Skeletal muscle tissue (tissue), 4 donors: ENCODE results near the gene RAPGEF4. TPM values are rescaled to one million over a fixed set of nuclear protein-coding genes. Genes with fewer than 3 reads are reported as not detected.
A peak's percentile ranks its signal among the peaks of the same experiment; 100 is the strongest.

ENCODE experiments used
- H3K27ac ChIP-seq: one replicate; pipeline ENCODE4 v1.7.0; 2013; ENCODE audit warnings: mild to moderate bottlenecking, low read depth, low read length, inconsistent platforms
- H3K27me3 ChIP-seq, 3 donors: one replicate each; pipeline ENCODE4 v1.7.0; 2013; ENCODE audit warnings: low read length in 3 of 3; ENCODE audit not compliant: control insufficient read depth in 3 of 3, insufficient read depth in 3 of 3
- H3K36me3 ChIP-seq, 3 donors: one replicate each; pipeline ENCODE4 v1.7.0; 2013; ENCODE audit warnings: low read length in 3 of 3; ENCODE audit not compliant: control insufficient read depth in 3 of 3, insufficient read depth in 3 of 3
- H3K4me1 ChIP-seq, 3 donors: one replicate each; pipeline ENCODE4 v1.7.0; 2013; ENCODE audit warnings: low read length in 3 of 3, mild to moderate bottlenecking in 3 of 3; ENCODE audit not compliant: control insufficient read depth in 3 of 3, insufficient read depth in 3 of 3
- H3K4me3 ChIP-seq, 3 donors: one replicate each; pipeline ENCODE4 v1.7.0; 2013; ENCODE audit warnings: low read length in 3 of 3
- H3K9ac ChIP-seq, 3 donors: one replicate each; pipeline ENCODE4 v1.7.0; 2013; ENCODE audit warnings: low read length in 3 of 3, mild to moderate bottlenecking in 3 of 3, moderate library complexity in 2 of 3, low read depth in 1 of 3
- H3K9me3 ChIP-seq, 3 donors: one replicate each; pipeline ENCODE4 v1.7.0; 2013; ENCODE audit warnings: low read length in 3 of 3; ENCODE audit not compliant: control insufficient read depth in 3 of 3
- total RNA-seq: library from RNA; depleted of rRNA; stranded (reverse); fragments of >200 nt; gene quantifications from one replicate; pipeline ENCODE4 v1.2.3, GENCODE V29; 2014
- donor health status: Osteomylitis.

Gene RAPGEF4
- total RNA-seq, 1 donor from 2014 or later = 5.7 TPM

DNA sequence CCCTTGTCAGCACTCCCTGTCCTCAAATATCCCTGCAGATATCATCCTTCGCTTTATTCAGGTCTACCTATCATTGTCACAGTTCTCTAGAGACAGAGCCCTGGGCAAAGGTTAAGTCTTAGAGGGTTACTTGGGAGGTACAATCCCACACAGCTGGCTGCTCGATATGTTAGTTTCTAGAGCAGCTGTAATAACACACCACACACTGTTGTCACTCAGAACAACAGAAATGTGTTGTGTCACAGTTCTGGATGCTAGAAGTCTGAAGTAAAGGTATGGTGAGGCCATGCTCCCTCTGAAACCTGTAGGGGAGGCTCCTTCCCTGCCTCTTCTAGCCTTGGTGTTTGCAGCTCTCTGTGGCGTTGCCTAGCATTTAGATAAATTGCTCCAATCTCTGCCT is 9.9 kb upstream of the RAPGEF4 start:
- Histone ChIP-seq H3K9ac (no peak overlapping the region), H3K27ac (no peak overlapping the region), H3K4me3 (no peak overlapping the region), H3K27me3 (peaks cover 0 to 2% (median 1%) of the 10 kb centered on the region in 3 donors), H3K9me3 (no peaks in the 10 kb centered on the region), H3K36me3 (no peaks in the 10 kb centered on the region), H3K4me1 (no peaks in the 10 kb centered on the region)

DNA sequence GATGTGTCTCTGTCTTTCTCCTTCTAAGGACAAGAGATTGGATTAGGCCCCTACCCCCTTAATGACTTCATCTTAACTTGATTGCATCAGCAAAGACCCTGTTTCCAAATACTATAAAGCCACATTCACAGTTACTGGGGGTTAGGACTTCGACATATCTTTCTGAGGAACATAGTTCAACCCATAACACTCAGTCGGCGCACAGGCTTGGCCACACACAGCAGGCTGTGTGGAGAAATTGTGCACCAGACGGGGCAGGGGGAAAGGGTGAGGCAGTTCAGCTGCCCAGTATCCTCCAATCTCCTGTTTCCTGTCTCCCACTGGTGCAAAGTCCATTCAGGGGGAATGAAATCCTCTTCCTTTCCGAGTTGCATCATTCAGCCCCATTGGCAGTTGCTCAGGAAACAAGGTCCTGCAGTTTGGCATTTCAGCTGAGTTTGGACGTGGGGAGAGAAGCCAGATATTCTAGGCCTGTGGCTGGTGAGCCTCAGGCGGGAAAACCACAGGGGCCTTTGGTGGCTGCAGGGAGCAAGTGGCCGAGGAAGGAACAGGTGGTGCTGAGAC is 9.4 kb upstream of the RAPGEF4 start:
- no peak overlapping the region for H3K27ac ChIP-seq
- no peaks in the 10 kb centered on the region for H3K4me1 ChIP-seq
- no peak overlapping the region for H3K4me3 ChIP-seq
- H3K9ac ChIP-seq = no peak overlapping the region
- H3K27me3 ChIP-seq = peaks cover 0 to 3% (median 2%) of the 10 kb centered on the region in 3 donors
- no peaks in the 10 kb centered on the region for H3K9me3 ChIP-seq
- H3K36me3 ChIP-seq = no peaks in the 10 kb centered on the region

- Histone ChIP-seq H3K27me3 (peaks cover 13 to 18% (median 16%) of the 10 kb centered on the region in 3 donors), H3K4me1 (no peaks in the 10 kb centered on the region), H3K36me3 (no peaks in the 10 kb centered on the region), H3K27ac (no peak overlapping the region), H3K9ac (no peak overlapping the region), H3K9me3 (no peaks in the 10 kb centered on the region), H3K4me3 (no peak overlapping the region)
Measured at GRCh38 chr2:172730411-172730810, 5.2 kb upstream of the RAPGEF4 start.

- peaks cover 20 to 36% (median 26%) of the 10 kb centered on the region in 3 donors for H3K27me3 ChIP-seq
- H3K9me3 ChIP-seq = no peaks in the 10 kb centered on the region
- no peak overlapping the region for H3K27ac ChIP-seq
- H3K9ac ChIP-seq = no peak overlapping the region
- no peaks in the 10 kb centered on the region for H3K36me3 ChIP-seq
- no peaks in the 10 kb centered on the region for H3K4me1 ChIP-seq
- H3K4me3 ChIP-seq = peak overlapping the region in 1 of 3 donors; percentile 30
Measured at GRCh38 chr2:172734711-172735581, 699 bp upstream of the RAPGEF4 start.

- Histone ChIP-seq H3K27me3 (peaks cover 16 to 34% (median 26%) of the 10 kb centered on the region in 3 donors), H3K36me3 (no peaks in the 10 kb centered on the region), H3K27ac (no peak overlapping the region), H3K9ac (no peak overlapping the region), H3K9me3 (no peaks in the 10 kb centered on the region), H3K4me3 (no peak overlapping the region), H3K4me1 (no peaks in the 10 kb centered on the region)
Measured at GRCh38 chr2:172736424-172737174, 954 bp downstream of the RAPGEF4 start.

DNA sequence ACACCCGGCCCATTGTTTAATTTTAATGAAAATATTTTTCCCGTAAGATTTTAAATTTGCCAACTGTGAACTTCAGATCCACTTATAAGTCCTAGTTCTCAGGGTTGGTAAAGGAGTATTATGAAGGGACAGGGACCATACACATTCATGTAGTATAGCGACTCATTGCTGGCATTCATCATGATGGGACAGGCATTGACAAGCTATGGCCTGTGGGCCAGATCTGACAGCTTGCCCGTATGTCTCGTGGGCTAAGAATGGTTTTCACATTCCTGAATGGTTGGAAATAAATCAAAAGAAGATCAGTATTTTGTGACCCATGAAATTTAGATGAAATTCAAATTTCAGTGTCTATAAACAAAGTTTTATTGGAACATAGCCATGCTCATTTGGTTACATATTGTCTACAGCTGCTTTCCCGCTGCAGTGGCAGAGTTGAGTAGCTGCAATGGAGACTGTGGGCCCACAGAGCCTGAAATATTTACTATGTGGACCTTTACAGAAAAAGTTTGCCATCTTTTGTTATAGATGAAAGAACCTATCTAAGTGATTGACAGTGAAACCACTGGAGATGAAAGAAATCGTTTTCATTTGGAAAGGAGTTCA is 4.1 kb downstream of the RAPGEF4 start:
- no peak overlapping the region for H3K4me3 ChIP-seq
- peaks cover 13 to 21% (median 17%) of the 10 kb centered on the region in 3 donors for H3K27me3 ChIP-seq
- peaks cover 0 to 6% (median 2%) of the 10 kb centered on the region in 3 donors for H3K9me3 ChIP-seq
- no peaks in the 10 kb centered on the region for H3K4me1 ChIP-seq
- H3K9ac ChIP-seq = no peak overlapping the region
- no peak overlapping the region for H3K27ac ChIP-seq
- H3K36me3 ChIP-seq = no peaks in the 10 kb centered on the region

DNA sequence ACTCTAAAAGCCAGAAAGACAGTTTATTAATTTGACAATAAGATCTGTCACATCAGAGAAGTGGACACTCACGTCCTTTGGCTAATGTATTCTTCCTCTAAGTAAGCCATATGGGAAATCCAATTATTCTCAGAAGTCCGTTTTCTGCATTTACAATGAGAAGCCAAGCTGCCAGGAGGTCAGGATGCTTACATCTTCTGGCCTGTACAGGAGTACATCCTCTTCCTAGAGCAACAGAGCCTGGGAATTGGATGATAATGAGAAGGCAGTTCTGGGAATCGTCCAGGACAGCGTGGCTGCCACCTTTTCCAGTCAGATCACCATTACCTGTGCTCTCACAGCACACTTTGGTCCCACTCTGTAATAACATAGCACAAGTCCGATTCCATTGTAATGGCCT is 5.2 kb downstream of the RAPGEF4 start:
- H3K9me3 ChIP-seq = peaks cover 0 to 6% (median 2%) of the 10 kb centered on the region in 3 donors
- no peaks in the 10 kb centered on the region for H3K36me3 ChIP-seq
- H3K9ac ChIP-seq = no peak overlapping the region
- H3K4me3 ChIP-seq = no peak overlapping the region
- no peak overlapping the region for H3K27ac ChIP-seq
- peaks cover 6 to 17% (median 8%) of the 10 kb centered on the region in 3 donors for H3K27me3 ChIP-seq
- H3K4me1 ChIP-seq = no peaks in the 10 kb centered on the region

DNA sequence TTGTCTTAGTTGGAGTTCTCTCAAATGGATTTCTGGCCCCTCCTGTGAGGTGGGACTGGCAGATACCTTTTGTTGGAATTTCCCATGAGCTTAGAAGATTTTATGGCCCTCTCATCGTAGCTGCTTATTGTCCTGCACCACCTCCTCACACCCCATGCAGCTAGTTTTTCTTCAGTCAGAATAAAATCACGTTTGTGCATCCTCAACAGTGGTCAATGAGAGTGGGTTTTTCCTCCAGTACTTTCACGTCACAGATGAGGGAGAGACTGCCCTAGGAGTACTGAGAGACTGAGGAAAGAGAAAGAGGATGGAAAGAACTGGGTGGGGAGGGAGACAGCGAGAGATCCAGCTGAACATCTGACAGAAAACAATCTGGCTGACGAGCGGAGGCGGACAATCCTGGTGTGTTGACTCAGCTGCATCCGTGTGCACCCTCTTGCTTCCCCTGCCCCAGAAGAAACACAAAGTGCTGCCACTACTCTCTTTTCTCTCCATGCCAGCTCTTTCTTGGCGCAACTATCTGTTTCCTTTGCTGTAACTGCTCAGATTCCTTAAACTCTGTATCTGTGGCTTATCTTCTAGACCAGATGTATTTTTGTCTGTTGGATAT is 7.4 kb downstream of the RAPGEF4 start:
- Histone ChIP-seq H3K27me3 (peaks cover 0 to 3% (median 0%) of the 10 kb centered on the region in 3 donors), H3K36me3 (no peaks in the 10 kb centered on the region), H3K4me3 (no peak overlapping the region), H3K9me3 (peaks cover 0 to 6% (median 2%) of the 10 kb centered on the region in 3 donors), H3K4me1 (no peaks in the 10 kb centered on the region), H3K27ac (no peak overlapping the region), H3K9ac (no peak overlapping the region)

GRCh38 chr2:172743898-172744297 is 8.3 kb downstream of the RAPGEF4 start:
- peaks cover 0 to 6% (median 2%) of the 10 kb centered on the region in 3 donors for H3K9me3 ChIP-seq
- no peak overlapping the region for H3K27ac ChIP-seq
- H3K27me3 ChIP-seq = no peaks in the 10 kb centered on the region
- H3K36me3 ChIP-seq = no peaks in the 10 kb centered on the region
- no peaks in the 10 kb centered on the region for H3K4me1 ChIP-seq
- no peak overlapping the region for H3K4me3 ChIP-seq
- no peak overlapping the region for H3K9ac ChIP-seq
